Neural cell (in vitro differentiated cells): ENCODE measurements around the gene ROBO3. TPM values are rescaled to one million over a fixed set of nuclear protein-coding genes. Genes with fewer than 3 reads are reported as not detected.

Experiments used
- H2AFZ ChIP-seq: fragments of 200-600, 300-800 bp; sonication (generic), shearing (Covaris generic); 2 replicates; pipeline ENCODE4 v1.6.0; 2014; ENCODE audit warnings: low read depth, mild to moderate bottlenecking, antibody characterized with exemption, low read length, moderate library complexity
- H3F3A ChIP-seq: fragments of 200-600 bp; shearing (Covaris generic); 2 replicates; pipeline ENCODE4 v1.6.1; 2016; ENCODE audit warnings: mild to moderate bottlenecking, moderate library complexity, mixed read lengths, antibody characterized with exemption, low read length; ENCODE audit not compliant: insufficient read depth, poor library complexity, severe bottlenecking
- H3K27ac ChIP-seq: fragments of 200-600, 300-800 bp; sonication (generic), shearing (Covaris generic); 2 replicates; pipeline ENCODE4 v1.5.1; 2014; ENCODE audit warnings: mild to moderate bottlenecking, low read length, moderate library complexity
- H3K27me3 ChIP-seq: fragments of 300-800, 200-600 bp; sonication (generic), shearing (Covaris generic); 2 replicates; pipeline ENCODE4 v1.6.0; 2014; ENCODE audit warnings: mild to moderate bottlenecking, low read depth, low read length, moderate library complexity; ENCODE audit not compliant: insufficient read depth
- H3K36me3 ChIP-seq: fragments of 300-800, 200-600 bp; sonication (generic), shearing (Covaris generic); 2 replicates; pipeline ENCODE4 v1.5.1; 2014; ENCODE audit warnings: mild to moderate bottlenecking, antibody characterized with exemption, low read length, moderate library complexity; ENCODE audit not compliant: insufficient read depth
- H3K4me2 ChIP-seq: fragments of 300-800, 200-600 bp; sonication (generic), shearing (Covaris generic); 2 replicates; pipeline ENCODE4 v1.6.0; 2014; ENCODE audit warnings: mild to moderate bottlenecking, low read length
- H3K4me3 ChIP-seq: fragments of 300-800, 200-600 bp; sonication (generic), shearing (Covaris generic); 2 replicates; pipeline ENCODE4 v1.5.1; 2014; ENCODE audit warnings: mild to moderate bottlenecking, low read length, moderate library complexity
- H3K79me2 ChIP-seq: fragments of 200-600 bp; shearing (Covaris generic); replicated peaks from 2 replicates; pipeline ENCODE4 v1.6.0; 2014; ENCODE audit warnings: mild to moderate bottlenecking, low read length, moderate library complexity; ENCODE audit not compliant: insufficient read depth
- H3K9ac ChIP-seq: fragments of 300-800, 200-600 bp; sonication (generic), shearing (Covaris generic); 2 replicates; pipeline ENCODE4 v1.6.1; 2016; ENCODE audit warnings: mild to moderate bottlenecking, low read length, mixed read lengths
- H3K9me2 ChIP-seq: fragments of 200-600 bp; shearing (Covaris generic); 2 replicates; pipeline ENCODE4 v1.6.1; 2016; ENCODE audit warnings: mild to moderate bottlenecking, low read length, mixed read lengths; ENCODE audit not compliant: insufficient read depth
- H3K9me3 ChIP-seq: fragments of 200-600, 300-800 bp; sonication (generic), shearing (Covaris generic); 2 replicates; pipeline ENCODE4 v1.6.1; 2016; ENCODE audit warnings: mild to moderate bottlenecking, mixed run types, low read length, moderate library complexity, mixed read lengths
- H4K20me1 ChIP-seq: fragments of 200-600 bp; shearing (Covaris generic); 2 replicates; pipeline ENCODE4 v1.6.1; 2016; ENCODE audit warnings: mild to moderate bottlenecking, mixed run types; ENCODE audit not compliant: insufficient read depth
- CTCF ChIP-seq: fragments of 450-650 bp; IDR thresholded peaks from 2 replicates; pipeline ENCODE4 v1.5.1; 2014; ENCODE audit warnings: antibody characterized with exemption, mild to moderate bottlenecking, moderate library complexity; ENCODE audit not compliant: poor library complexity, severe bottlenecking
- EP300 ChIP-seq: fragments of 450-650 bp; conservative IDR thresholded peaks from 2 replicates; pipeline ENCODE4 v1.6.1; 2014; ENCODE audit warnings: antibody characterized with exemption, mild to moderate bottlenecking, moderate library complexity; ENCODE audit not compliant: poor library complexity, severe bottlenecking
- EZH2 ChIP-seq: fragments of 200-600, 300-800 bp; shearing (Covaris generic), sonication (generic); IDR thresholded peaks from 2 replicates; pipeline ENCODE4 v1.6.1; 2014; ENCODE audit warnings: antibody characterized with exemption, low read length, borderline replicate concordance, mild to moderate bottlenecking; ENCODE audit not compliant: insufficient read depth, poor library complexity, severe bottlenecking
- MXI1 ChIP-seq: fragments of 450-650 bp; conservative IDR thresholded peaks from 2 replicates; pipeline ENCODE4 v1.6.1; 2014; ENCODE audit warnings: antibody characterized with exemption, mild to moderate bottlenecking; ENCODE audit not compliant: poor library complexity, severe bottlenecking
- POLR2AphosphoS5 ChIP-seq: IDR thresholded peaks from 2 replicates; pipeline ENCODE4 v1.6.1; 2012
- RAD21 ChIP-seq: fragments of 450-650 bp; conservative IDR thresholded peaks from 2 replicates; pipeline ENCODE4 v1.6.1; 2014; ENCODE audit warnings: antibody characterized with exemption, mild to moderate bottlenecking, moderate library complexity
- SMC3 ChIP-seq: fragments of 450-650 bp; conservative IDR thresholded peaks from 2 replicates; pipeline ENCODE4 v1.6.1; 2014; ENCODE audit warnings: antibody characterized with exemption, mild to moderate bottlenecking, moderate library complexity; ENCODE audit not compliant: poor library complexity
- TAF1 ChIP-seq: IDR thresholded peaks from 2 replicates; pipeline ENCODE4 v1.6.1; 2012; ENCODE audit warnings: low read depth
- polyA plus RNA-seq: library from polyadenylated mRNA; depleted of rRNA; stranded (reverse); fragments of >200 nt; gene quantifications from 2 replicates; pipeline ENCODE4 v1.2.3, GENCODE V29; 2014
- TF ChIP-seq, protein P1 (sequence below): IDR thresholded peaks from 2 replicates; pipeline ENCODE4 v1.6.1; 2012; ENCODE audit warnings: borderline replicate concordance

Gene ROBO3
- polyA plus RNA-seq, 1 donor from 2014 or later = 12.8 TPM

- Histone ChIP-seq H3K36me3 (no peaks in the 10 kb centered on the region), H3K79me2 (no peaks in the 10 kb centered on the region), H2AFZ (no peak overlapping the region), H3K9me3 (no peaks in the 10 kb centered on the region), H3K9ac (no peak overlapping the region), H3K27me3 (peaks cover 11% of the 10 kb centered on the region), H3K4me3 (no peak overlapping the region), H3K27ac (no peak overlapping the region), H3K9me2 (no peaks in the 10 kb centered on the region), H3F3A (no peaks in the 10 kb centered on the region), H4K20me1 (no peaks in the 10 kb centered on the region), H3K4me2 (no peak overlapping the region)
- TF ChIP-seq POLR2AphosphoS5 (no peak), EZH2 (no peak), RAD21 (no peak), EP300 (no peak), SMC3 (no peak), TAF1 (no peak), CTCF (no peak), MXI1 (no peak)
- TF ChIP-seq, protein P1, sequence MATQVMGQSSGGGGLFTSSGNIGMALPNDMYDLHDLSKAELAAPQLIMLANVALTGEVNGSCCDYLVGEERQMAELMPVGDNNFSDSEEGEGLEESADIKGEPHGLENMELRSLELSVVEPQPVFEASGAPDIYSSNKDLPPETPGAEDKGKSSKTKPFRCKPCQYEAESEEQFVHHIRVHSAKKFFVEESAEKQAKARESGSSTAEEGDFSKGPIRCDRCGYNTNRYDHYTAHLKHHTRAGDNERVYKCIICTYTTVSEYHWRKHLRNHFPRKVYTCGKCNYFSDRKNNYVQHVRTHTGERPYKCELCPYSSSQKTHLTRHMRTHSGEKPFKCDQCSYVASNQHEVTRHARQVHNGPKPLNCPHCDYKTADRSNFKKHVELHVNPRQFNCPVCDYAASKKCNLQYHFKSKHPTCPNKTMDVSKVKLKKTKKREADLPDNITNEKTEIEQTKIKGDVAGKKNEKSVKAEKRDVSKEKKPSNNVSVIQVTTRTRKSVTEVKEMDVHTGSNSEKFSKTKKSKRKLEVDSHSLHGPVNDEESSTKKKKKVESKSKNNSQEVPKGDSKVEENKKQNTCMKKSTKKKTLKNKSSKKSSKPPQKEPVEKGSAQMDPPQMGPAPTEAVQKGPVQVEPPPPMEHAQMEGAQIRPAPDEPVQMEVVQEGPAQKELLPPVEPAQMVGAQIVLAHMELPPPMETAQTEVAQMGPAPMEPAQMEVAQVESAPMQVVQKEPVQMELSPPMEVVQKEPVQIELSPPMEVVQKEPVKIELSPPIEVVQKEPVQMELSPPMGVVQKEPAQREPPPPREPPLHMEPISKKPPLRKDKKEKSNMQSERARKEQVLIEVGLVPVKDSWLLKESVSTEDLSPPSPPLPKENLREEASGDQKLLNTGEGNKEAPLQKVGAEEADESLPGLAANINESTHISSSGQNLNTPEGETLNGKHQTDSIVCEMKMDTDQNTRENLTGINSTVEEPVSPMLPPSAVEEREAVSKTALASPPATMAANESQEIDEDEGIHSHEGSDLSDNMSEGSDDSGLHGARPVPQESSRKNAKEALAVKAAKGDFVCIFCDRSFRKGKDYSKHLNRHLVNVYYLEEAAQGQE = no peak
These were observed 51.1 kb downstream of the ROBO3 start for GRCh38 chr11:124916370-124916710.

DNA sequence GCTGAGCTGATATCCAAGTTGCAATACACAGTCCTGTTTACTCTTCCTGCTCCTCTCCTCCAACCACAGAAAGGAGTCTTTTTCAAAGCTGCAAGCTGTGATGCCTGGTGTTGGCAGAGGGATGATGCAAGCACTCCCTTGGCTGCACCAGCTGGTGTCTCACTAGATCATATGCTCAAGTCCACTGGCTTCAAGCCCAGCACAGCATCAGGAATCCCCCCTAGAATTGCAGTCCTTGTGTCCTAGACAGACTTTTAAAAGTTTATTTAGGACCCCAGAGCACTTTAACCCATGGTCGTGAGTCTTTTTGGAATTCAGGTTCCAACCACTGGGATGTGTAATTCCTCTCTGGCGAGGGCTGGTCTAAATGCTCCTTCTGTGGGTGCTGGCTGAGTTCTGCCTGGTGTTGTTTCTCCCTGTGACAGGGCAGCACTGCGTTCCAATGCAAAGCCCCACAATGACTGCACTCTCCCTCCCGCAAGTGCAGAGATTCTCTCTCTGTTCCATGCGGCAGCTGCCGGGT, 51.9 kb downstream of the ROBO3 start:
- Histone ChIP-seq H3K27me3 (peaks cover 18% of the 10 kb centered on the region), H3K9ac (no peak overlapping the region), H3K9me3 (no peaks in the 10 kb centered on the region), H3K36me3 (no peaks in the 10 kb centered on the region), H3K9me2 (no peaks in the 10 kb centered on the region), H2AFZ (no peak overlapping the region), H4K20me1 (no peaks in the 10 kb centered on the region), H3F3A (no peaks in the 10 kb centered on the region), H3K79me2 (no peaks in the 10 kb centered on the region), H3K27ac (no peak overlapping the region), H3K4me3 (no peak overlapping the region), H3K4me2 (no peak overlapping the region)
- TF ChIP-seq POLR2AphosphoS5 = no peak
- TF ChIP-seq EZH2 = no peak
- TF ChIP-seq TAF1 = no peak
- TF ChIP-seq SMC3 = no peak
- TF ChIP-seq, protein P1 = no peak
- TF ChIP-seq EP300 = no peak
